CD14-positive monocyte (primary cell): ENCODE results near the gene RXFP1. TPM values are rescaled to one million over a fixed set of nuclear protein-coding genes. Genes with fewer than 3 reads are reported as not detected.

Experiments
- DNase-seq, 3 donors: peaks; one replicate each; pipeline ENCODE4 v3.0.0-alpha.2; 2011 to 2022
- H2AFZ ChIP-seq: 2 replicates; pipeline ENCODE4 v1.6.0; 2012; ENCODE audit warnings: mild to moderate bottlenecking, low read depth, low read length, inconsistent platforms; ENCODE audit not compliant: insufficient read depth, poor library complexity, severe bottlenecking
- H3K27ac ChIP-seq, 2 donors: 1 replicate in 1 of 2; 2 replicates in 1 of 2; pipeline ENCODE4 v1.5.1; 2012 to 2013; ENCODE audit warnings: low read length in 2 of 2, control low read depth in 1 of 2, inconsistent platforms in 1 of 2, low read depth in 1 of 2, mild to moderate bottlenecking in 1 of 2
- H3K27me3 ChIP-seq, 2 donors: one replicate each; pipeline versions ENCODE4 v1.6.0 to v1.6.1; 2011 to 2013; ENCODE audit warnings: low read length in 2 of 2; ENCODE audit not compliant: control insufficient read depth in 2 of 2, insufficient read depth in 2 of 2
- H3K36me3 ChIP-seq, 2 donors: replicated peaks in 1 of 2; 1 replicate in 1 of 2; 2 replicates in 1 of 2; pipeline versions ENCODE4 v1.5.1 to v1.6.1; 2012 to 2013; ENCODE audit warnings: low read length in 2 of 2, control low read depth in 1 of 2, inconsistent platforms in 1 of 2, mild to moderate bottlenecking in 1 of 2; ENCODE audit not compliant: insufficient read depth in 2 of 2, control insufficient read depth in 1 of 2
- H3K4me1 ChIP-seq, 2 donors: 1 replicate in 1 of 2; 2 replicates in 1 of 2; pipeline versions ENCODE4 v1.5.1 to v1.6.1; 2012 to 2013; ENCODE audit warnings: low read length in 2 of 2, control low read depth in 1 of 2, inconsistent platforms in 1 of 2, mild to moderate bottlenecking in 1 of 2, moderate library complexity in 1 of 2; ENCODE audit not compliant: insufficient read depth in 2 of 2, control insufficient read depth in 1 of 2
- H3K4me2 ChIP-seq: replicated peaks from 2 replicates; pipeline ENCODE3; 2012; ENCODE audit warnings: low read length, moderate library complexity, mild to moderate bottlenecking; ENCODE audit not compliant: poor library complexity, severe bottlenecking; ENCODE audit errors: extremely low read depth
- H3K4me3 ChIP-seq, 3 experiments: fragments of 200-600 bp in 1 of 3; sonication (generic) in 1 of 3; replicated peaks in 1 of 3; 1 replicate in 2 of 3; 2 replicates in 1 of 3; pipeline ENCODE4 v1.5.1; 2011 to 2013; ENCODE audit warnings: low read length in 3 of 3, mild to moderate bottlenecking in 3 of 3, control low read depth in 2 of 3, low read depth in 2 of 3, inconsistent platforms in 1 of 3, moderate library complexity in 1 of 3
- H3K79me2 ChIP-seq: 2 replicates; pipeline ENCODE4 v1.6.0; 2012; ENCODE audit warnings: mild to moderate bottlenecking, control low read depth, inconsistent platforms, low read length, moderate library complexity; ENCODE audit not compliant: insufficient read depth
- H3K9ac ChIP-seq: 2 replicates; pipeline ENCODE4 v1.6.0; 2017; ENCODE audit warnings: low read length, mild to moderate bottlenecking; ENCODE audit not compliant: insufficient read depth, poor library complexity, severe bottlenecking
- H3K9me3 ChIP-seq, 2 donors: replicated peaks in 1 of 2; 1 replicate in 1 of 2; 2 replicates in 1 of 2; pipeline versions ENCODE4 v1.5.1 to v1.6.1; 2012 to 2013; ENCODE audit warnings: low read length in 2 of 2, control low read depth in 1 of 2; ENCODE audit not compliant: control insufficient read depth in 1 of 2, insufficient read depth in 1 of 2
- H4K20me1 ChIP-seq: 2 replicates; pipeline ENCODE4 v1.6.0; 2012; ENCODE audit warnings: mild to moderate bottlenecking, low read length, control low read depth, moderate library complexity; ENCODE audit not compliant: insufficient read depth
- H3K27ac Mint-ChIP-seq, 7 donors: one replicate each; pipeline ENCODE4 v1.8.0; 2020; ENCODE audit warnings: mild to moderate bottlenecking in 7 of 7, mixed read lengths in 7 of 7, moderate library complexity in 6 of 7, inconsistent platforms in 2 of 7
- H3K27me3 Mint-ChIP-seq, 3 donors: one replicate each; pipeline ENCODE4 v1.8.0; 2021 to 2022; ENCODE audit warnings: low read depth in 3 of 3, mild to moderate bottlenecking in 3 of 3, mixed read lengths in 3 of 3, moderate library complexity in 3 of 3, inconsistent platforms in 1 of 3
- H3K36me3 Mint-ChIP-seq, 2 donors: one replicate each; pipeline ENCODE4 v1.8.0; 2020; ENCODE audit warnings: mixed read lengths in 2 of 2, inconsistent platforms in 1 of 2, mild to moderate bottlenecking in 1 of 2
- H3K4me1 Mint-ChIP-seq: one replicate; pipeline ENCODE4 v1.8.0; 2020; ENCODE audit warnings: mild to moderate bottlenecking, mixed read lengths
- H3K4me3 Mint-ChIP-seq, 2 donors: one replicate each; pipeline ENCODE4 v1.8.0; 2020; ENCODE audit warnings: mild to moderate bottlenecking in 2 of 2, mixed read lengths in 2 of 2, moderate library complexity in 1 of 2
- H3K9me3 Mint-ChIP-seq, 7 donors: one replicate each; pipeline ENCODE4 v1.8.0; 2020 to 2022; ENCODE audit warnings: mixed read lengths in 7 of 7, mild to moderate bottlenecking in 6 of 7, moderate library complexity in 6 of 7, inconsistent platforms in 2 of 7
- CTCF ChIP-seq: fragments of 200-600 bp; IDR thresholded peaks from one replicate; pipeline ENCODE4 v1.8.0; 2022; ENCODE audit warnings: antibody characterized with exemption, mild to moderate bottlenecking
- WGBS: methylation state at CpG from one replicate; pipeline ENCODE4 v1.1.5; 2013; ENCODE audit warnings: missing lambda C conversion rate; ENCODE audit not compliant: insufficient coverage; 5-methylcytosine and 5-hydroxymethylcytosine counted together
- intact Hi-C, 2 donors: fragments of 100-400 bp; cut with micrococcal nuclease; formaldehyde crosslinking; loops; one replicate each; pipeline versions ENCODE4 v1.15.0 to v1.15.1; 2023
- polyA plus RNA-seq, 3 donors: library from polyadenylated mRNA; depleted of rRNA in 1 of 3; unstranded in 2 of 3; stranded (reverse) in 1 of 3; fragments of 300-500 nt in 2 of 3; fragments of >200 nt in 1 of 3; fragmentation: Illumina TruSeq in 2 of 3; gene quantifications; 1 replicate in 2 of 3; 2 replicates in 1 of 3; pipeline ENCODE4 v1.2.3, GENCODE V29; 2012 to 2021

RXFP1 gene
- polyA plus RNA-seq, 3 donors = 0.03 to 0.11 TPM; not detected in 1

GRCh38 chr4:158588777-158589176 lies 67.1 kb downstream of the RXFP1 start:
- Histone ChIP-seq H3K27ac (no peak overlapping the region), H3K79me2 (no peaks in the 10 kb centered on the region), H3K9ac (no peak overlapping the region), H3K27me3 (no peaks in the 10 kb centered on the region), H3K9me3 (no peaks in the 10 kb centered on the region), H3K4me1 (peaks cover 4 to 10% of the 10 kb centered on the region in 2 donors), H3K4me3 (no peak overlapping the region), H3K4me2 (no peak overlapping the region), H4K20me1 (no peaks in the 10 kb centered on the region), H3K36me3 (no peaks in the 10 kb centered on the region), H2AFZ (no peak overlapping the region)
- Mint-ChIP-seq H3K36me3 (no peaks in the 10 kb centered on the region), H3K9me3 (peaks cover 0 to 4% (median 0%) of the 10 kb centered on the region in 7 donors), H3K4me1 (peaks cover 25% of the 10 kb centered on the region), H3K27me3 (peaks cover 0 to 10% (median 4%) of the 10 kb centered on the region in 3 donors), H3K27ac (no peak overlapping the region), H3K4me3 (no peak overlapping the region)
- no peak for TF ChIP-seq CTCF
- intact Hi-C loops = no loop called here
- WGBS = 100% methylated on average over 1 of the region's 5 CpGs
- no peak for DNase-seq

DNA sequence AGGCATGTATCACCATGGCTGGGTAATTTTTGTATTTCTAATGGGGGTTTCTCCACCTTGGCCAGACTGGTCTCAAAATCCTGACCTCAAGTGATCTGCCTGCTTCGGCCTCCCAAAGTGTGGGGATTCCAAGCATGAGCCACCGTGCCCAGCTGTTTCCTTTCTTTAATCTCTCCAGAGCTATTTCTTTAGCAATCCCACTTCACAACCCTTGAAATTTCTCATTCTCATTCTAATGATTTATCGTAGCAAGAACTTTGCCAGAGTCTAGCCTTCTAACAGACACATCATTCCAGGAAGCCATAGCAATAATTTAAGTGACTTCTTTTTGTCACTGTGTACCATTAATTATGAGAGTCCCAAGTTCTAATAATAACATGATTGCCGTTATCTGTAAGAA lies 68.6 kb downstream of the RXFP1 start:
- Histone ChIP-seq H4K20me1 (no peaks in the 10 kb centered on the region), H3K79me2 (no peaks in the 10 kb centered on the region), H3K4me3 (no peak overlapping the region), H3K4me2 (no peak overlapping the region), H3K9me3 (no peaks in the 10 kb centered on the region), H2AFZ (peak overlapping the region; percentile 51), H3K36me3 (no peaks in the 10 kb centered on the region), H3K27me3 (no peaks in the 10 kb centered on the region), H3K4me1 (peaks cover 4 to 10% of the 10 kb centered on the region in 2 donors), H3K27ac (no peak overlapping the region), H3K9ac (no peak overlapping the region)
- Mint-ChIP-seq H3K4me3 (no peak overlapping the region), H3K4me1 (peaks cover 25% of the 10 kb centered on the region), H3K9me3 (peaks cover 0 to 4% (median 0%) of the 10 kb centered on the region in 7 donors), H3K27me3 (peaks cover 0 to 9% (median 4%) of the 10 kb centered on the region in 3 donors), H3K27ac (no peak overlapping the region), H3K36me3 (no peaks in the 10 kb centered on the region)
- intact Hi-C loops = no loop called here
- TF ChIP-seq CTCF = no peak
- 17% methylated on average over 2 of the region's 4 CpGs for WGBS
- peak in 1 of 3 donors; percentile 11 for DNase-seq
